Measurements from ENCODE around the gene HSPD1. TPM values are rescaled to one million over a fixed set of nuclear protein-coding genes. Genes with fewer than 3 reads are reported as not detected.

HSPD1 gene
- total RNA-seq, 1 experiment from 2014 or later = 681 TPM

- DNase-seq (ENCODE audit: unreplicated experiment) = no peak
- no peak overlapping the region for H3K27ac Mint-ChIP-seq (ENCODE audit: low read depth, unreplicated experiment)
- CTCF ChIA-PET = interaction anchor here (0.5 to 1.0 kb wide), 4 partner anchors 11 to 529 kb away, joined by 3 to 6 read pairs (median 4); no protein-coding TSS in a partner anchor
- peaks cover 11% of the 10 kb centered on the region for H3K4me1 Mint-ChIP-seq (ENCODE audit: insufficient read depth, unreplicated experiment)
- no peaks in the 10 kb centered on the region for H3K27me3 Mint-ChIP-seq (ENCODE audit: insufficient read depth, unreplicated experiment)
- H3K4me3 Mint-ChIP-seq (ENCODE audit: unreplicated experiment) = no peak overlapping the region
- H3K36me3 Mint-ChIP-seq (ENCODE audit: insufficient read depth, unreplicated experiment) = peaks cover 11% of the 10 kb centered on the region
- intact Hi-C loops (cut with micrococcal nuclease) = loop anchor here (5.0 kb wide), 2 partner anchors 47 to 257 kb away; partner anchors contain the start of genes HSPD1 and MARS2
- TF ChIP-seq CTCF (IDR thresholded peaks at IDR 0.05; ENCODE audit: unreplicated experiment) = no peak
- POLR2A ChIA-PET = interaction anchor here (1.2 to 12.1 kb wide), 3 partner anchors 15 to 65 kb away, joined by 4 to 257 read pairs (median 135); partner anchors contain the start of genes HSPD1, HSPE1, MOB4 and SF3B1
- no TSS peak for BruUV-seq (replicated peaks)
- H3K9me3 Mint-ChIP-seq (ENCODE audit: unreplicated experiment) = no peaks in the 10 kb centered on the region
Observed at GRCh38 chr2:197450465-197450864, 49.2 kb downstream of the HSPD1 start.

- Mint-ChIP-seq H3K4me3 (ENCODE audit: unreplicated experiment) (no peak overlapping the region), H3K9me3 (ENCODE audit: unreplicated experiment) (no peaks in the 10 kb centered on the region), H3K4me1 (ENCODE audit: insufficient read depth, unreplicated experiment) (no peaks in the 10 kb centered on the region), H3K27me3 (ENCODE audit: insufficient read depth, unreplicated experiment) (no peaks in the 10 kb centered on the region), H3K27ac (ENCODE audit: low read depth, unreplicated experiment) (no peak overlapping the region), H3K36me3 (ENCODE audit: insufficient read depth, unreplicated experiment) (no peaks in the 10 kb centered on the region)
- ChIA-PET POLR2A (interaction anchor here (12.1 kb wide), 1 partner anchor 12 kb away, joined by 257 read pairs; the partner anchor contains the start of gene SF3B1), CTCF (no interaction called here)
- DNase-seq (ENCODE audit: unreplicated experiment) = no peak
- intact Hi-C loops (cut with micrococcal nuclease) = no loop called here
- BruUV-seq (replicated peaks) = no TSS peak
- TF ChIP-seq CTCF (IDR thresholded peaks at IDR 0.05; ENCODE audit: unreplicated experiment) = no peak
Observed at GRCh38 chr2:197446844-197447243, 52.8 kb downstream of the HSPD1 start.

- intact Hi-C loops (cut with micrococcal nuclease) = no loop called here
- H3K4me3 Mint-ChIP-seq (ENCODE audit: unreplicated experiment) = no peak overlapping the region
- no peaks in the 10 kb centered on the region for H3K36me3 Mint-ChIP-seq (ENCODE audit: insufficient read depth, unreplicated experiment)
- BruUV-seq (replicated peaks) = no TSS peak
- ChIA-PET CTCF (no interaction called here), POLR2A (interaction anchor here (2.0 to 3.7 kb wide), 2 partner anchors 7 to 11 kb away, joined by 7 to 13 read pairs; partner anchors contain the start of genes COQ10B and SF3B1)
- H3K27me3 Mint-ChIP-seq (ENCODE audit: insufficient read depth, unreplicated experiment) = no peaks in the 10 kb centered on the region
- no peaks in the 10 kb centered on the region for H3K9me3 Mint-ChIP-seq (ENCODE audit: unreplicated experiment)
- no peak for DNase-seq (ENCODE audit: unreplicated experiment)
- H3K4me1 Mint-ChIP-seq (ENCODE audit: insufficient read depth, unreplicated experiment) = no peaks in the 10 kb centered on the region
- H3K27ac Mint-ChIP-seq (ENCODE audit: low read depth, unreplicated experiment) = no peak overlapping the region
- TF ChIP-seq CTCF (IDR thresholded peaks at IDR 0.05; ENCODE audit: unreplicated experiment) = no peak
Observed at GRCh38 chr2:197445746-197446145, 53.9 kb downstream of the HSPD1 start.

GRCh38 chr2:197442857-197443256, 56.8 kb downstream of the HSPD1 start:
- Mint-ChIP-seq H3K27ac (ENCODE audit: low read depth, unreplicated experiment) (no peak overlapping the region), H3K9me3 (ENCODE audit: unreplicated experiment) (no peaks in the 10 kb centered on the region), H3K27me3 (ENCODE audit: insufficient read depth, unreplicated experiment) (no peaks in the 10 kb centered on the region), H3K4me3 (ENCODE audit: unreplicated experiment) (no peak overlapping the region), H3K4me1 (ENCODE audit: insufficient read depth, unreplicated experiment) (no peaks in the 10 kb centered on the region), H3K36me3 (ENCODE audit: insufficient read depth, unreplicated experiment) (no peaks in the 10 kb centered on the region)
- TF ChIP-seq CTCF (IDR thresholded peaks at IDR 0.05; ENCODE audit: unreplicated experiment) = no peak
- intact Hi-C loops (cut with micrococcal nuclease) = no loop called here
- BruUV-seq (replicated peaks) = no TSS peak
- no peak for DNase-seq (ENCODE audit: unreplicated experiment)
- ChIA-PET CTCF (no interaction called here), POLR2A (interaction anchor here (0.7 to 3.7 kb wide), 4 partner anchors 8 to 697 kb away, joined by 3 to 13 read pairs (median 4); partner anchors contain the start of genes COQ10B and SF3B1)

Data from MCF 10A (cell line).